ENCODE measurements around the gene LDAF1. TPM values are rescaled to one million over a fixed set of nuclear protein-coding genes. Genes with fewer than 3 reads are reported as not detected.

LDAF1 gene
- total RNA-seq, 2 donors from 2014 or later = 4.9 to 32.4 TPM

GRCh38 chr16:21211486-21211885, 53.0 kb downstream of the LDAF1 start, which contains the start of gene ZP2:
Gene ZP2 (minus strand): TSS chr16:21211574. CDS start chr16:21211547, 27 bp downstream.
- H3K36me3 ChIP-seq (replicated peaks in 1 of 2; ENCODE audit: insufficient read depth in 1 of 2, low read depth in 2 of 2) = no peaks in the 10 kb centered on the region

GRCh38 chr16:21214086-21214485, 55.6 kb downstream of the LDAF1 start:
- TF ChIP-seq CTCF (IDR thresholded peaks at IDR 0.05) = no peak
- no peak for TF ChIP-seq POLR2A (IDR thresholded peaks at IDR 0.05)
- intact Hi-C loops (cut with DNase I) = no loop called here
- WGBS, 2 donors = 53 to 65% methylated on average over 4 of the region's 4 CpGs
- Histone ChIP-seq H3K4me1 (no peaks in the 10 kb centered on the region), H3K36me3 (replicated peaks in 1 of 2; ENCODE audit: insufficient read depth in 1 of 2, low read depth in 2 of 2) (no peaks in the 10 kb centered on the region), H3K4me3 (no peak overlapping the region), H3K9me3 (no peaks in the 10 kb centered on the region), H3K27ac (no peak overlapping the region), H3K27me3 (peaks cover 0 to 3% of the 10 kb centered on the region in 2 donors)
- DNase-seq (no peak), ATAC-seq (no peak)

More at GRCh38 chr16:21211486-21211885, 53.0 kb downstream of the LDAF1 start, which contains the start of gene ZP2:
- H3K4me3 ChIP-seq = no peak within 1 kb of the TSS
- WGBS, 2 donors = 63 to 94% methylated on average over 3 to 5 of the region's 5 CpGs
- no peak within 1 kb of the TSS for H3K27ac ChIP-seq
- no peak for DNase-seq
- no peaks in the 10 kb centered on the region for H3K4me1 ChIP-seq
- no peak for ATAC-seq
- peaks cover 0 to 3% of the 10 kb centered on the region in 2 donors for H3K27me3 ChIP-seq
- no peaks in the 10 kb centered on the region for H3K9me3 ChIP-seq
- TF ChIP-seq CTCF (IDR thresholded peaks at IDR 0.05) (no peak), POLR2A (IDR thresholded peaks at IDR 0.05) (no peak)
- intact Hi-C loops (cut with DNase I) = no loop called here

GRCh38 chr16:21217121-21217520, 58.6 kb downstream of the LDAF1 start:
- 73 to 77% methylated on average over 2 of the region's 2 CpGs for WGBS, 2 donors
- Histone ChIP-seq H3K4me1 (no peaks in the 10 kb centered on the region), H3K36me3 (replicated peaks in 1 of 2; ENCODE audit: insufficient read depth in 1 of 2, low read depth in 2 of 2) (no peaks in the 10 kb centered on the region), H3K4me3 (no peak overlapping the region), H3K27me3 (peaks cover 0 to 3% of the 10 kb centered on the region in 2 donors), H3K9me3 (no peaks in the 10 kb centered on the region), H3K27ac (no peak overlapping the region)
- intact Hi-C loops (cut with DNase I) = no loop called here
- DNase-seq = no peak
- no peak for ATAC-seq
- TF ChIP-seq POLR2A (IDR thresholded peaks at IDR 0.05) (no peak), CTCF (IDR thresholded peaks at IDR 0.05) (no peak)

- H3K4me3 ChIP-seq = no peak overlapping the region
- no peaks in the 10 kb centered on the region for H3K9me3 ChIP-seq
- intact Hi-C loops (cut with DNase I) = no loop called here
- H3K27me3 ChIP-seq = peaks cover 0 to 1% of the 10 kb centered on the region in 2 donors
- no peaks in the 10 kb centered on the region for H3K4me1 ChIP-seq
- 37 to 43% methylated on average over 7 of the region's 7 CpGs for WGBS, 2 donors
- no peak overlapping the region for H3K27ac ChIP-seq
- ATAC-seq (no peak), DNase-seq (no peak)
- TF ChIP-seq CTCF (IDR thresholded peaks at IDR 0.05) = no peak
- TF ChIP-seq POLR2A (IDR thresholded peaks at IDR 0.05) = no peak
- H3K36me3 ChIP-seq (replicated peaks in 1 of 2; ENCODE audit: insufficient read depth in 1 of 2, low read depth in 2 of 2) = no peaks in the 10 kb centered on the region
Observed at GRCh38 chr16:21218153-21218552, 59.7 kb downstream of the LDAF1 start.

GRCh38 chr16:21219551-21219950, 61.1 kb downstream of the LDAF1 start:
- 94% methylated on average over 2 of the region's 2 CpGs for WGBS, 2 donors
- DNase-seq (no peak), ATAC-seq (no peak)
- no peak overlapping the region for H3K27ac ChIP-seq
- intact Hi-C loops (cut with DNase I) = no loop called here
- H3K36me3 ChIP-seq (replicated peaks in 1 of 2; ENCODE audit: insufficient read depth in 1 of 2, low read depth in 2 of 2) = no peaks in the 10 kb centered on the region
- no peaks in the 10 kb centered on the region for H3K9me3 ChIP-seq
- H3K27me3 ChIP-seq = no peaks in the 10 kb centered on the region
- TF ChIP-seq CTCF (IDR thresholded peaks at IDR 0.05) (no peak), POLR2A (IDR thresholded peaks at IDR 0.05) (no peak)
- no peak overlapping the region for H3K4me3 ChIP-seq
- H3K4me1 ChIP-seq = no peaks in the 10 kb centered on the region
